GM10266 (cell line): ENCODE measurements around the gene SFT2D2.

Experiments
- DNase-seq: peaks from one replicate; pipeline ENCODE4 v3.0.0; 2012; ENCODE audit errors: extremely low spot score
- TF ChIP-seq, protein P1 (sequence below): IDR thresholded peaks from 2 replicates; pipeline ENCODE4 v1.5.1; 2012; ENCODE audit warnings: mild to moderate bottlenecking, low read depth; ENCODE audit not compliant: control insufficient read depth, insufficient read depth; ENCODE audit errors: missing control alignments

The SFT2D2 gene

DNA sequence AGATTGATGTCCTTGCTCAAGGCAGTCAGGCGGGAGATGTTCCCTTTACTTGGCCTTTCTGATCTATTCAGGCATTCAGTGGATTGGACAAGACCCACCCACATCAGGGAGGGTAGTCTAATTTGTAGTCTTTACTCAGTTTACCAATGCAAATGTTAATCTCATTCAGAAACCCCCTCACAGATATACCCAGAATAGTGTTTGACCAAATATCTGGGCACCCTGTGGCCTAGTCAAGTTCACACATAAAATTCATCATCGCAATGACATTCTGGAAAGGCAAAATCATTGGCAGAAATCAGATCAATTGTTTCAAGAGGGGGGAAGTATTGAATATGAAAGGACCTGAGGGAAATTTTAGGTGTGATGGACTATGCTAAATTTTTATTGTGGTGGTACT is 12.5 kb upstream of the SFT2D2 start:
- DNase-seq: no peak
- TF ChIP-seq, protein P1, sequence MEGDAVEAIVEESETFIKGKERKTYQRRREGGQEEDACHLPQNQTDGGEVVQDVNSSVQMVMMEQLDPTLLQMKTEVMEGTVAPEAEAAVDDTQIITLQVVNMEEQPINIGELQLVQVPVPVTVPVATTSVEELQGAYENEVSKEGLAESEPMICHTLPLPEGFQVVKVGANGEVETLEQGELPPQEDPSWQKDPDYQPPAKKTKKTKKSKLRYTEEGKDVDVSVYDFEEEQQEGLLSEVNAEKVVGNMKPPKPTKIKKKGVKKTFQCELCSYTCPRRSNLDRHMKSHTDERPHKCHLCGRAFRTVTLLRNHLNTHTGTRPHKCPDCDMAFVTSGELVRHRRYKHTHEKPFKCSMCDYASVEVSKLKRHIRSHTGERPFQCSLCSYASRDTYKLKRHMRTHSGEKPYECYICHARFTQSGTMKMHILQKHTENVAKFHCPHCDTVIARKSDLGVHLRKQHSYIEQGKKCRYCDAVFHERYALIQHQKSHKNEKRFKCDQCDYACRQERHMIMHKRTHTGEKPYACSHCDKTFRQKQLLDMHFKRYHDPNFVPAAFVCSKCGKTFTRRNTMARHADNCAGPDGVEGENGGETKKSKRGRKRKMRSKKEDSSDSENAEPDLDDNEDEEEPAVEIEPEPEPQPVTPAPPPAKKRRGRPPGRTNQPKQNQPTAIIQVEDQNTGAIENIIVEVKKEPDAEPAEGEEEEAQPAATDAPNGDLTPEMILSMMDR: no peak

DNA sequence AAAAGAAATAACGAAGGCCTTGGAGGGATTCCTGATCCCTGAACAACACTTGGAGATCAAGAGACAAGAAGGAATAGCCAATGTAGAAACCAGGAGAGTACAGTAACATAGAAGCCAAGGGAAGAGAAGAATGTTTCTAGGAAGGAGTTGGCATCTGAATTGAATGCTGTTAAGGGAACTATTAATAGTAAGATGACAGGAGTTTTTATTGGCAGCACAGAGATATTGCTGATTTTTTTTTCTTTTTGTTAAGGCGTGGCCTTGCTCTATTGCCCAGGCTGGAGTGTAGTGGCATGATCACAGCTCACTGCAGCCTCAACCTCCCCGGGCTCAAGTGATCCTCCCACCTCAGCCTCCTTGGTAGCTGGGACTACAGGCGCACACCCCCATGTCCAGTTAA is 9.6 kb upstream of the SFT2D2 start:
- no peak for DNase-seq
- TF ChIP-seq, protein P1: no peak

DNA sequence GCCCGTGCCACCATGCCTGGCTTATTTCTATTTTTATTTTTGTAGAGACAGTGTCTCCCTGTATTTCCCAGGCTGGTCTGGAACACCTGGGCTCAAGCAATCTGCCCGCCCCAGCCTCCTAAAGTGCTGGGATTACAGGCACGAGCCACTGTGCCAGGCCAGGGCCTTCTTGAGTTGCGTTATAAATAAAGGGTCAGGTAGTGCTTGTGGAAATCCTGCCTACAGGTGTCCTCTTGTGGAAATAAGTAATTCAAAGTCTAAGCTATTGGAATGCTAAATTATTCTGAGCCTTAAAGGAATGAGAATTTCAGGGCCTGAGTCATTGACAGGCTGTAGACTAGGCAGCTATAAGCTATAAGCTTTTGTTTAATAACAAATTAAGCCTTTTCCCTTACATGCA is 8.1 kb upstream of the SFT2D2 start:
- TF ChIP-seq, protein P1: no peak
- no peak for DNase-seq

DNA sequence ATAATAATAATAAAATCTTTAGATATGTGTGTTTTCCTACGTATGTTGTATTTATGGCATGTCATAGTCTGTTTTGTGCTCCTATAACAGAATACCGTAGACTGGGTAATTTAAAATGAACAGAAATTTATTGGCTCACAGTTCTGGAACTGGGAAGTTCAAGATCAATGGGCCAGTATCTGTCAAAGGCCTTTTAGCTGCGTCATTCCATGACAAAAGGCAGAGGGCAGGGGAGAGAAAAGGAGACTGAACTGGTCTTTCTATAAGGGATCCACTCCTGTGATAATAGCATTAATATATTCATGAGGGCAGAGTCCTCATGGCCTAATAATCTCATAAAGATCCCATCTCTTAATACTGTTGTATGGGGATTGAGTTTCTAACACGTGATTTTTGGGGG is 7.1 kb upstream of the SFT2D2 start:
- no peak for DNase-seq
- TF ChIP-seq, protein P1: no peak

DNA sequence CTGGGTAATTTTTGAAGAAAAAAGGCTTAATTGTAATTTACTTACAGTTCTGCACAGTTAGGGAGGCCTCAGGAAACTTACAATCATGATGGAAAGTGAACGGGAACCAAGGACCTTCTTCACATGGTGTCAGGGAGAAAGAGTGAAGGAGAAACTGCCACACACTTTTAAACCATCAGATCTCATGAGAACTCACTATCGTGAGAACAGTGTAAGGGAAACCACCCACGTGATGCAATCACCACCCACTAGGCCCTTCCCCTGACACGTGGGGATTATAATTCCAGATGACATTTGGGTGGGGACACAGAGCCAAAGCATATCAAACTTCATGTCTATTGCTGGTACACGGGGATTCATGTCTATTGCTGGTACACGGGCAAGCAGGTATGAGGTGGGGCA is 5.3 kb upstream of the SFT2D2 start:
- no peak for DNase-seq
- TF ChIP-seq, protein P1: no peak

DNA sequence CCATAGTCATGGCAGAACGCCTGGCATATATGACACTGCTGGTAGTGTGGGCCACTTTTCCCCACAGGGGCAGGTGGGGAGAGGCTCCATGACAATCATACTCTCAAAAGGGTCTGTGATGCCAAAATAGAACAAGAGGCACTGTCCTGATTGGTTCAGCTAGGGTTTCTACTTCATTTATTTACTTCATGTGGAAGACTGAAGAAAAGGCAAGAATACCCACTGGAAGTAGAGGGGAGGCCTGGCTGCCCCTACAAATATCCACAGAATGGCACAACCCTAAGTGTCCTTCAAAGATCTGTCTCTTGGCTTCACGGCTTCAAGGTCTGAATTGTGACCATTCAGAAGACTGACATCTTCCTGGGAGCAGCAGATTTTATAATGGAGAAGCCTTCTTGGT is 4.5 kb upstream of the SFT2D2 start:
- TF ChIP-seq, protein P1: no peak
- no peak for DNase-seq

DNA sequence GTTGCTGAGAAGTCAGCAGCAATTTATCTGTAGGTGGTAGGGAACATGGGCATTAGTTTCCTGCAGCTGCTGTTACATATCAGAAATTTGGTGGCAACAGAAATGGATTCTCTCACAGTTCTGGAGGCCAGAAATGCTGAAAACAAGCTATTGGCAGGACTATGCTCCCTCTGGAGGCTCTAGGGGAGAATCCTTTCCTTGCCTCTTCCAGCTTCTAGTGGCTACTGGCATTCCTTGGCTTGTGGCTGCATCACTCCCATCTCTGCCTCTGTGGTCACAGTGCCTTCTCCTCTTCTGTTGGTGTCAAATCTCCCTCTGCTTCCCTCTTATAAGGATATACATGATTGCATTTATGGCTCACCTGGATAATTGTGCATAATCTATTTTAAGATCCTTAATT is 2.5 kb upstream of the SFT2D2 start:
- no peak for DNase-seq
- TF ChIP-seq, protein P1: no peak
